Fibroblast of lung (primary cell): ENCODE data around the gene RNF2. TPM values are rescaled to one million over a fixed set of nuclear protein-coding genes. Genes with fewer than 3 reads are reported as not detected.

Source experiments
- DNase-seq, 2 donors: peaks; one replicate each; pipeline versions ENCODE4 v3.0.0 to v3.0.0-alpha.2; 2010; ENCODE audit warnings: low read depth in 2 of 2
- H2AFZ ChIP-seq: 2 replicates; pipeline ENCODE4 v1.5.1; 2012; ENCODE audit warnings: low read length, control low read depth, inconsistent platforms
- H3K27ac ChIP-seq: 2 replicates; pipeline ENCODE4 v1.5.1; 2011; ENCODE audit warnings: low read length, control low read depth; ENCODE audit not compliant: insufficient read depth
- H3K27me3 ChIP-seq: 2 replicates; pipeline ENCODE4 v1.5.1; 2011; ENCODE audit warnings: mild to moderate bottlenecking, low read length; ENCODE audit not compliant: control insufficient read depth, insufficient read depth
- H3K36me3 ChIP-seq: 2 replicates; pipeline ENCODE4 v1.5.1; 2011; ENCODE audit warnings: low read length; ENCODE audit not compliant: control insufficient read depth, insufficient read depth
- H3K4me1 ChIP-seq: 2 replicates; pipeline ENCODE4 v1.5.1; 2011; ENCODE audit warnings: low read length; ENCODE audit not compliant: control insufficient read depth, insufficient read depth; ENCODE audit errors: extremely low read depth
- H3K4me2 ChIP-seq: 2 replicates; pipeline ENCODE4 v1.5.1; 2011; ENCODE audit warnings: low read length, control low read depth; ENCODE audit not compliant: insufficient read depth; ENCODE audit errors: extremely low read depth
- H3K4me3 ChIP-seq, 4 experiments: fragments of 200-600 bp in 1 of 4; sonication (generic) in 1 of 4; replicated peaks in 1 of 4; 2 replicates each; pipeline ENCODE4 v1.5.1; 2011 to 2016; ENCODE audit warnings: low read length in 4 of 4, low read depth in 3 of 4, mild to moderate bottlenecking in 3 of 4, control low read depth in 2 of 4, inconsistent platforms in 1 of 4, mixed read lengths in 1 of 4; ENCODE audit not compliant: insufficient read depth in 1 of 4; ENCODE audit errors: control extremely low read depth in 1 of 4
- H3K79me2 ChIP-seq: 2 replicates; pipeline ENCODE4 v1.5.1; 2012; ENCODE audit warnings: mild to moderate bottlenecking, low read length, inconsistent platforms; ENCODE audit not compliant: control insufficient read depth, insufficient read depth
- H3K9ac ChIP-seq: 2 replicates; pipeline ENCODE4 v1.5.1; 2011; ENCODE audit warnings: mild to moderate bottlenecking, low read length, control low read depth; ENCODE audit not compliant: insufficient read depth
- H3K9me3 ChIP-seq: 2 replicates; pipeline ENCODE4 v1.5.1; 2012; ENCODE audit warnings: low read depth, low read length; ENCODE audit not compliant: control insufficient read depth, insufficient read depth
- H4K20me1 ChIP-seq: 2 replicates; pipeline ENCODE4 v1.5.1; 2011; ENCODE audit warnings: low read length; ENCODE audit not compliant: control insufficient read depth, insufficient read depth; ENCODE audit errors: extremely low read depth
- EZH2 ChIP-seq: IDR thresholded peaks from 2 replicates; pipeline ENCODE4 v1.5.1; 2012; ENCODE audit warnings: low read length, control low read depth, mild to moderate bottlenecking; ENCODE audit errors: missing control alignments
- polyA plus RNA-seq, 2 donors: library from polyadenylated mRNA; depleted of rRNA in 1 of 2; stranded (reverse) in 1 of 2; unstranded in 1 of 2; fragments of >200 nt; gene quantifications; 2 replicates each; pipeline ENCODE4 v1.2.1, GENCODE V29; 2011 to 2012; ENCODE audit warnings: missing spikeins in 1 of 2
- total RNA-seq: library from RNA; depleted of rRNA; stranded (reverse); fragments of >200 nt; gene quantifications from 2 replicates; pipeline ENCODE4 v1.2.1, GENCODE V29; 2014
- TF ChIP-seq, protein P1 (sequence below), 2 donors: IDR thresholded peaks in 1 of 2; conservative IDR thresholded peaks in 1 of 2; 1 replicate in 1 of 2; 2 replicates in 1 of 2; pipeline ENCODE4 v1.5.1; 2011 to 2012; ENCODE audit warnings: low read length in 2 of 2, control low read depth in 1 of 2, inconsistent platforms in 1 of 2, low read depth in 1 of 2, mild to moderate bottlenecking in 1 of 2

Gene RNF2
- total and polyA plus RNA-seq, 2 donors (not counting 1 experiment from before 2014, with no cell fraction given) = 19.7 to 40.6 TPM

DNA sequence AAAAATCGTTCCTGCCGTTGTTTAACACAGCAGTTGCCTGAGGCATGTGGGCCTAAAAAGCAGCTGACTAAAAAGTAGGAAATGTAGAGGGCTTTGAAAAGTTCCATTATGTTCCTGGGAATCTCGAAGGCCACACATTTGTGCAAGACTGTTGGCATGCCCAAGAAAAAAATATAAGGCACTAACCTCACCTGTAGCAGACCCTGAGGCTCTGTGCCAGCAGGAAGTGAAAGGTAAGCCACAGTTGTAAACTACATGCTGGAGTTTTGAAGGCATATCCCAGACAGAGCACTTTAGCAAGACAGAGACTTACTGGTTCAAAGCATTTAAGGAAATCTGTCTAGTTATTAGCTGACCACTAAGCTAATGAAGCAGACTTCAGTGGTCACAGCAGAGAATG lies 58.7 kb downstream of the RNF2 start:
- Histone ChIP-seq H3K9ac (no peak overlapping the region), H2AFZ (no peak overlapping the region), H3K9me3 (no peaks in the 10 kb centered on the region), H3K27me3 (no peaks in the 10 kb centered on the region), H3K36me3 (no peaks in the 10 kb centered on the region), H3K79me2 (no peaks in the 10 kb centered on the region), H3K4me3 (no peak overlapping the region), H3K27ac (no peak overlapping the region), H3K4me2 (no peak overlapping the region), H4K20me1 (no peaks in the 10 kb centered on the region), H3K4me1 (no peaks in the 10 kb centered on the region)
- TF ChIP-seq, protein P1, sequence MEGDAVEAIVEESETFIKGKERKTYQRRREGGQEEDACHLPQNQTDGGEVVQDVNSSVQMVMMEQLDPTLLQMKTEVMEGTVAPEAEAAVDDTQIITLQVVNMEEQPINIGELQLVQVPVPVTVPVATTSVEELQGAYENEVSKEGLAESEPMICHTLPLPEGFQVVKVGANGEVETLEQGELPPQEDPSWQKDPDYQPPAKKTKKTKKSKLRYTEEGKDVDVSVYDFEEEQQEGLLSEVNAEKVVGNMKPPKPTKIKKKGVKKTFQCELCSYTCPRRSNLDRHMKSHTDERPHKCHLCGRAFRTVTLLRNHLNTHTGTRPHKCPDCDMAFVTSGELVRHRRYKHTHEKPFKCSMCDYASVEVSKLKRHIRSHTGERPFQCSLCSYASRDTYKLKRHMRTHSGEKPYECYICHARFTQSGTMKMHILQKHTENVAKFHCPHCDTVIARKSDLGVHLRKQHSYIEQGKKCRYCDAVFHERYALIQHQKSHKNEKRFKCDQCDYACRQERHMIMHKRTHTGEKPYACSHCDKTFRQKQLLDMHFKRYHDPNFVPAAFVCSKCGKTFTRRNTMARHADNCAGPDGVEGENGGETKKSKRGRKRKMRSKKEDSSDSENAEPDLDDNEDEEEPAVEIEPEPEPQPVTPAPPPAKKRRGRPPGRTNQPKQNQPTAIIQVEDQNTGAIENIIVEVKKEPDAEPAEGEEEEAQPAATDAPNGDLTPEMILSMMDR (conservative IDR thresholded peaks at IDR 0.05 in 1 of 2, IDR thresholded peaks at IDR 0.05 in 1 of 2; ENCODE audit: low read depth in 1 of 2, low read length in 2 of 2) = no peak
- TF ChIP-seq EZH2 = no peak
- DNase-seq = no peak

DNA sequence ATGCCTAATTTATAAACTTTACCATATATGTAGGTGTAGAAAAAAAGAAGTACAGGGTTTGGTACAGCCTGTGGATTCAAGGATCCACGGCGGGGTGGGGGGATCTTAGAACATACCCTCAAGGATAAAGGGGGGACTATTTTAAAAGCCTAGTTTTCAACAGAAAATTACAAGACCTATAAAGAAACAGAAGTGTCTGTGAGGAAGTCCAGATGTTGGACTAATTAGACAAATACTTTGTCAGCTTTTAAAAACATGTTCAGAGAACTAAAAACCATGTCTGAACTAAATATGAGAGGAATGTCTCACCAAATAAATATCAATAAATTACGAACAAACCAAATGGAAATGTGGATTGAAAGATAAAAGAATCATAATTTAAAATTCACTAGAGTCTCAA lies 59.8 kb downstream of the RNF2 start:
- Histone ChIP-seq H3K9ac (no peak overlapping the region), H2AFZ (no peak overlapping the region), H4K20me1 (no peaks in the 10 kb centered on the region), H3K36me3 (no peaks in the 10 kb centered on the region), H3K27me3 (no peaks in the 10 kb centered on the region), H3K9me3 (no peaks in the 10 kb centered on the region), H3K4me3 (no peak overlapping the region), H3K27ac (no peak overlapping the region), H3K79me2 (no peaks in the 10 kb centered on the region), H3K4me2 (no peak overlapping the region), H3K4me1 (no peaks in the 10 kb centered on the region)
- TF ChIP-seq, protein P1 (conservative IDR thresholded peaks at IDR 0.05 in 1 of 2, IDR thresholded peaks at IDR 0.05 in 1 of 2; ENCODE audit: low read depth in 1 of 2, low read length in 2 of 2) = no peak
- TF ChIP-seq EZH2 = no peak
- DNase-seq = peak in 1 of 2 donors; percentile 14

DNA sequence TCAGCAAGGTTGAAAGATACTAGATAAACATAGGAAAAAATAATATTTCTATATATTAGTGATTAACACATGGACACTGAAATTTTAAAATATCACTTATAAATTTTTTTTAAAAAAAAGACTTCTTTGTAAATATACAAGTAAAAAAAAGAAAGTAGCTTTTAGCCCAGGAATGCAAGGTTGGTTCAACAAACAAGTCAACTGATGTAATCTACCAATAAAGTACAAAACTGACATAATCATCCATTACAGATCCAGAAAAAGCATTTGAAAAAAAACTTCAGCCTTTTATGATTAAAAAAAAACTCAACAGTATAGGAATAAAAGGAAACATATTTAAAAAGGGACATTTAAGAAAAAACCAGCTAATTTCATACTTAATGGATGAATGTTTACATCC lies 63.0 kb downstream of the RNF2 start:
- DNase-seq = peak; percentile 3 to 34
- no peaks in the 10 kb centered on the region for H3K4me1 ChIP-seq
- no peak overlapping the region for H2AFZ ChIP-seq
- H3K36me3 ChIP-seq = no peaks in the 10 kb centered on the region
- TF ChIP-seq, protein P1 (conservative IDR thresholded peaks at IDR 0.05 in 1 of 2, IDR thresholded peaks at IDR 0.05 in 1 of 2; ENCODE audit: low read depth in 1 of 2, low read length in 2 of 2) = no peak
- no peak for TF ChIP-seq EZH2
- H4K20me1 ChIP-seq = no peaks in the 10 kb centered on the region
- no peak overlapping the region for H3K27ac ChIP-seq
- H3K4me2 ChIP-seq = no peak overlapping the region
- no peak overlapping the region for H3K9ac ChIP-seq
- no peaks in the 10 kb centered on the region for H3K27me3 ChIP-seq
- no peak overlapping the region for H3K4me3 ChIP-seq
- no peaks in the 10 kb centered on the region for H3K9me3 ChIP-seq
- no peaks in the 10 kb centered on the region for H3K79me2 ChIP-seq
